ENCODE results near the gene TMEM179. TPM values are rescaled to one million over a fixed set of nuclear protein-coding genes. Genes with fewer than 3 reads are reported as not detected.

Gene TMEM179
- polyA plus RNA-seq, 1 donor from 2014 or later = 20.3 TPM

- Histone ChIP-seq H3K4me3 (ENCODE audit: low read length) (no peak overlapping the region), H3K4me2 (ENCODE audit: low read length) (no peak overlapping the region), H2AFZ (ENCODE audit: low read depth, low read length) (no peak overlapping the region), H3K27ac (ENCODE audit: low read length) (no peak overlapping the region), H3F3A (ENCODE audit: insufficient read depth, low read length, poor library complexity, severe bottlenecking) (no peaks in the 10 kb centered on the region), H3K9ac (ENCODE audit: low read length) (no peak overlapping the region), H3K79me2 (replicated peaks; ENCODE audit: insufficient read depth, low read length) (no peaks in the 10 kb centered on the region), H3K9me2 (ENCODE audit: insufficient read depth, low read length) (no peaks in the 10 kb centered on the region), H3K27me3 (ENCODE audit: insufficient read depth, low read depth, low read length) (no peaks in the 10 kb centered on the region), H3K36me3 (ENCODE audit: insufficient read depth, low read length) (no peaks in the 10 kb centered on the region), H4K20me1 (ENCODE audit: insufficient read depth) (no peaks in the 10 kb centered on the region), H3K9me3 (ENCODE audit: low read length) (peaks cover 5% of the 10 kb centered on the region)
- TF ChIP-seq REST (IDR thresholded peaks at IDR 0.05; ENCODE audit: borderline replicate concordance) = no peak
- no peak for TF ChIP-seq POLR2AphosphoS5 (IDR thresholded peaks at IDR 0.05)
- no peak for TF ChIP-seq TAF1 (IDR thresholded peaks at IDR 0.05; ENCODE audit: low read depth)
- no peak for TF ChIP-seq SMC3 (conservative IDR thresholded peaks at IDR 0.05; ENCODE audit: poor library complexity)
- no peak for TF ChIP-seq EP300 (conservative IDR thresholded peaks at IDR 0.05; ENCODE audit: poor library complexity, severe bottlenecking)
- TF ChIP-seq RAD21 (conservative IDR thresholded peaks at IDR 0.05) = no peak
- no peak for TF ChIP-seq MXI1 (conservative IDR thresholded peaks at IDR 0.05; ENCODE audit: poor library complexity, severe bottlenecking)
- no peak for TF ChIP-seq CTCF (IDR thresholded peaks at IDR 0.05; ENCODE audit: poor library complexity, severe bottlenecking)
- no peak for TF ChIP-seq EZH2 (IDR thresholded peaks at IDR 0.05; ENCODE audit: borderline replicate concordance, insufficient read depth, low read length, poor library complexity, severe bottlenecking)
Measured at GRCh38 chr14:104633276-104634137, 28.9 kb upstream of the TMEM179 start.

- H3K27ac ChIP-seq (ENCODE audit: low read length) = no peak overlapping the region
- no peaks in the 10 kb centered on the region for H3K36me3 ChIP-seq (ENCODE audit: insufficient read depth, low read length)
- no peaks in the 10 kb centered on the region for H4K20me1 ChIP-seq (ENCODE audit: insufficient read depth)
- no peak for TF ChIP-seq CTCF (IDR thresholded peaks at IDR 0.05; ENCODE audit: poor library complexity, severe bottlenecking)
- no peak for TF ChIP-seq POLR2AphosphoS5 (IDR thresholded peaks at IDR 0.05)
- TF ChIP-seq SMC3 (conservative IDR thresholded peaks at IDR 0.05; ENCODE audit: poor library complexity) = no peak
- TF ChIP-seq RAD21 (conservative IDR thresholded peaks at IDR 0.05) = no peak
- TF ChIP-seq EZH2 (IDR thresholded peaks at IDR 0.05; ENCODE audit: borderline replicate concordance, insufficient read depth, low read length, poor library complexity, severe bottlenecking) = no peak
- no peak for TF ChIP-seq EP300 (conservative IDR thresholded peaks at IDR 0.05; ENCODE audit: poor library complexity, severe bottlenecking)
- TF ChIP-seq REST (IDR thresholded peaks at IDR 0.05; ENCODE audit: borderline replicate concordance) = no peak
- no peak for TF ChIP-seq TAF1 (IDR thresholded peaks at IDR 0.05; ENCODE audit: low read depth)
- TF ChIP-seq MXI1 (conservative IDR thresholded peaks at IDR 0.05; ENCODE audit: poor library complexity, severe bottlenecking) = no peak
- H3K9ac ChIP-seq (ENCODE audit: low read length) = no peak overlapping the region
- no peaks in the 10 kb centered on the region for H3K9me2 ChIP-seq (ENCODE audit: insufficient read depth, low read length)
- H2AFZ ChIP-seq (ENCODE audit: low read depth, low read length) = no peak overlapping the region
- H3K79me2 ChIP-seq (replicated peaks; ENCODE audit: insufficient read depth, low read length) = no peaks in the 10 kb centered on the region
- no peaks in the 10 kb centered on the region for H3F3A ChIP-seq (ENCODE audit: insufficient read depth, low read length, poor library complexity, severe bottlenecking)
- H3K4me3 ChIP-seq (ENCODE audit: low read length) = no peak overlapping the region
- H3K27me3 ChIP-seq (ENCODE audit: insufficient read depth, low read depth, low read length) = no peaks in the 10 kb centered on the region
- no peak overlapping the region for H3K4me2 ChIP-seq (ENCODE audit: low read length)
- H3K9me3 ChIP-seq (ENCODE audit: low read length) = peaks cover 5% of the 10 kb centered on the region
Measured at GRCh38 chr14:104632781-104633180, 28.2 kb upstream of the TMEM179 start.

Data from neural cell (in vitro differentiated cells).